HCT116 (cell line): ENCODE results near the gene LIN9. TPM values are rescaled to one million over a fixed set of nuclear protein-coding genes. Genes with fewer than 3 reads are reported as not detected.

Experiments
- ATAC-seq: fragments of 200-7000 bp; cut with Tn5 transposase; 2 replicates; pipeline ENCODE4 v1.9.1; 2020; ENCODE audit warnings: mild to moderate bottlenecking, moderate library complexity
- BruUV-seq: library from RNA; stranded (reverse); fragments of 400-500 nt; replicated peaks from 2 replicates; lab custom pipeline; 2021; lab: Mats Ljungman, UMichigan
- CTCF ChIA-PET: fragments of 300-600 bp; sonication (Branson Sonifier 250); formaldehyde crosslinking; loops from one replicate; lab custom pipeline; 2021; ENCODE audit warnings: antibody characterized with exemption; lab: Charles Lee
- POLR2A ChIA-PET: fragments of 300-600, 350-600 bp; sonication (Branson Sonifier 250); formaldehyde crosslinking; loops from one replicate; lab custom pipeline; 2021; ENCODE audit warnings: antibody characterized with exemption; lab: Charles Lee
- RAD21 ChIA-PET, 2 experiments: fragments of 300-600 bp; sonication (Branson Sonifier 250); formaldehyde crosslinking; loops; one replicate each; lab custom pipeline; 2023; ENCODE audit warnings: low total read pairs in 2 of 2; ENCODE audit not compliant: uncharacterized antibody in 2 of 2, unreplicated experiment in 2 of 2, low non-redundant PET in 1 of 2; lab: Charles Lee
- DNase-seq: peaks from one replicate; pipeline ENCODE4 v3.0.0-alpha.2; 2010; ENCODE audit warnings: low read depth, low spot score
- H2AFZ ChIP-seq: fragments of 200-600 bp; shearing (Covaris generic), sonication (generic); 2 replicates; pipeline ENCODE4 v1.6.1; 2017; ENCODE audit warnings: low read depth, mixed run types, mixed read lengths, antibody characterized with exemption, low read length; ENCODE audit not compliant: poor library complexity, severe bottlenecking
- H3K27ac ChIP-seq: 2 replicates; pipeline ENCODE4 v1.5.1; 2012; ENCODE audit warnings: low read depth, low read length
- H3K27me3 ChIP-seq: fragments of 200-600 bp; sonication (generic); 2 replicates; pipeline ENCODE4 v1.6.1; 2016; ENCODE audit warnings: mixed run types, low read length, mixed read lengths; ENCODE audit not compliant: insufficient read depth
- H3K36me3 ChIP-seq, 2 experiments: fragments of 200-500 bp in 1 of 2; fragments of 200-600 bp in 1 of 2; sonication (Bioruptor generic) in 1 of 2; sonication (generic) in 1 of 2; 2 replicates each; pipeline versions ENCODE4 v1.5.1 to v1.6.1; 2014 to 2016; ENCODE audit warnings: low read length in 2 of 2, inconsistent platforms in 1 of 2, mixed read lengths in 1 of 2, mixed run types in 1 of 2; ENCODE audit not compliant: insufficient read depth in 2 of 2, control insufficient read depth in 1 of 2
- H3K4me1 ChIP-seq, 2 experiments: fragments of 200-600 bp in 1 of 2; sonication (generic) in 1 of 2; 2 replicates each; pipeline versions ENCODE4 v1.5.1 to v1.6.1; 2012 to 2017; ENCODE audit warnings: low read length in 2 of 2, inconsistent platforms in 1 of 2, mild to moderate bottlenecking in 1 of 2, mixed read lengths in 1 of 2, mixed run types in 1 of 2, moderate library complexity in 1 of 2; ENCODE audit not compliant: insufficient read depth in 2 of 2, control insufficient read depth in 1 of 2
- H3K4me2 ChIP-seq: fragments of 200-600 bp; sonication (generic); 2 replicates; pipeline ENCODE4 v1.6.1; 2017; ENCODE audit warnings: mixed run types, low read length, mixed read lengths
- H3K4me3 ChIP-seq, 2 experiments: fragments of 200-600 bp in 1 of 2; sonication (generic) in 1 of 2; replicated peaks in 1 of 2; 2 replicates each; pipeline ENCODE4 v1.5.1; 2011 to 2016; ENCODE audit warnings: low read length in 2 of 2, control low read depth in 1 of 2, low read depth in 1 of 2, mild to moderate bottlenecking in 1 of 2, mixed read lengths in 1 of 2, mixed run types in 1 of 2
- H3K79me2 ChIP-seq: fragments of 200-600 bp; sonication (generic); 2 replicates; pipeline ENCODE4 v1.6.1; 2017; ENCODE audit warnings: mild to moderate bottlenecking, mixed run types, low read length, moderate library complexity, mixed read lengths; ENCODE audit not compliant: insufficient read depth
- H3K9ac ChIP-seq: fragments of 200-600 bp; sonication (generic); 2 replicates; pipeline ENCODE4 v1.6.1; 2016; ENCODE audit warnings: low read length, mixed read lengths
- H3K9me2 ChIP-seq: fragments of 200-600 bp; sonication (generic), shearing (Covaris generic); 2 replicates; pipeline ENCODE4 v1.6.1; 2017; ENCODE audit warnings: mixed run types, mild to moderate bottlenecking, moderate library complexity; ENCODE audit not compliant: insufficient read depth
- H3K9me3 ChIP-seq, 2 experiments: fragments of 200-500 bp in 1 of 2; fragments of 200-600 bp in 1 of 2; sonication (Bioruptor generic) in 1 of 2; sonication (generic) in 1 of 2; 2 replicates each; pipeline ENCODE4 v1.6.1; 2014 to 2017; ENCODE audit warnings: low read length in 2 of 2, mixed read lengths in 2 of 2, inconsistent platforms in 1 of 2, low read depth in 1 of 2, mild to moderate bottlenecking in 1 of 2, mixed run types in 1 of 2, moderate library complexity in 1 of 2; ENCODE audit not compliant: control insufficient read depth in 1 of 2, insufficient read depth in 1 of 2
- H4K20me1 ChIP-seq: fragments of 200-600 bp; sonication (generic), shearing (Covaris generic); 2 replicates; pipeline ENCODE4 v1.6.1; 2017; ENCODE audit warnings: mixed run types, mild to moderate bottlenecking, moderate library complexity; ENCODE audit not compliant: insufficient read depth
- CBX3 ChIP-seq: IDR thresholded peaks from 2 replicates; pipeline ENCODE4 v1.6.1; 2012; ENCODE audit warnings: low read depth
- CEBPB ChIP-seq: IDR thresholded peaks from 2 replicates; pipeline ENCODE4 v1.6.1; 2012; ENCODE audit warnings: low read depth
- EGR1 ChIP-seq: IDR thresholded peaks from 2 replicates; pipeline ENCODE4 v1.6.1; 2012; ENCODE audit warnings: low read depth
- ELF1 ChIP-seq: IDR thresholded peaks from 2 replicates; pipeline ENCODE4 v1.6.1; 2012; ENCODE audit warnings: low read depth, borderline replicate concordance
- EZH2 ChIP-seq: fragments of 200-600 bp; sonication (generic); IDR thresholded peaks from 2 replicates; pipeline ENCODE4 v1.6.1; 2017; ENCODE audit warnings: antibody characterized with exemption, mixed run types
- RAD21 ChIP-seq: IDR thresholded peaks from 2 replicates; pipeline ENCODE4 v1.6.1; 2012; ENCODE audit warnings: low read depth, mild to moderate bottlenecking
- SIN3A ChIP-seq: IDR thresholded peaks from 2 replicates; pipeline ENCODE4 v1.6.1; 2012; ENCODE audit warnings: low read depth
- SP1 ChIP-seq: IDR thresholded peaks from 2 replicates; pipeline ENCODE4 v1.6.1; 2012; ENCODE audit warnings: low read depth
- SRF ChIP-seq: IDR thresholded peaks from 2 replicates; pipeline ENCODE4 v1.6.1; 2012; ENCODE audit warnings: low read depth
- TCF7L2 ChIP-seq: IDR thresholded peaks from 2 replicates; pipeline ENCODE4 v1.7.0; 2011; ENCODE audit warnings: borderline replicate concordance, inconsistent platforms; ENCODE audit not compliant: insufficient read depth, insufficient read length; ENCODE audit errors: extremely low read depth
- YY1 ChIP-seq: IDR thresholded peaks from 2 replicates; pipeline ENCODE4 v1.6.1; 2011; ENCODE audit warnings: low read length, low read depth, moderate library complexity, mild to moderate bottlenecking; ENCODE audit not compliant: insufficient replicate concordance; ENCODE audit errors: extremely low read depth
- ZNF274 ChIP-seq: fragments of 200-500 bp; sonication (Bioruptor generic); IDR thresholded peaks from 2 replicates; pipeline ENCODE4 v1.6.1; 2014; ENCODE audit warnings: mild to moderate bottlenecking, low read depth, low read length, inconsistent platforms
- intact Hi-C: fragments of 100-400 bp; cut with micrococcal nuclease; formaldehyde crosslinking; loops from 2 replicates; pipeline ENCODE4 v1.10.0; 2022
- total RNA-seq: library from RNA; stranded (reverse); gene quantifications from one replicate; pipeline ENCODE4 v1.2.1, GENCODE V29; 2021; ENCODE audit not compliant: unreplicated experiment
- TF ChIP-seq, protein P1 (sequence below): IDR thresholded peaks from 2 replicates; pipeline ENCODE4 v1.6.1; 2012; ENCODE audit warnings: low read depth
- TF ChIP-seq, protein P2 (sequence below): IDR thresholded peaks from 2 replicates; pipeline ENCODE4 v1.6.1; 2012
- TF ChIP-seq, protein P3 (sequence below): IDR thresholded peaks from 2 replicates; pipeline ENCODE4 v1.6.1; 2012
- TF ChIP-seq, protein P4 (sequence below): IDR thresholded peaks from 2 replicates; pipeline ENCODE4 v1.6.1; 2011; ENCODE audit warnings: mild to moderate bottlenecking, low read length, moderate library complexity; ENCODE audit not compliant: insufficient replicate concordance; ENCODE audit errors: extremely low read depth

LIN9 gene
- total RNA-seq, 1 experiment from 2014 or later = 9.3 TPM

DNA sequence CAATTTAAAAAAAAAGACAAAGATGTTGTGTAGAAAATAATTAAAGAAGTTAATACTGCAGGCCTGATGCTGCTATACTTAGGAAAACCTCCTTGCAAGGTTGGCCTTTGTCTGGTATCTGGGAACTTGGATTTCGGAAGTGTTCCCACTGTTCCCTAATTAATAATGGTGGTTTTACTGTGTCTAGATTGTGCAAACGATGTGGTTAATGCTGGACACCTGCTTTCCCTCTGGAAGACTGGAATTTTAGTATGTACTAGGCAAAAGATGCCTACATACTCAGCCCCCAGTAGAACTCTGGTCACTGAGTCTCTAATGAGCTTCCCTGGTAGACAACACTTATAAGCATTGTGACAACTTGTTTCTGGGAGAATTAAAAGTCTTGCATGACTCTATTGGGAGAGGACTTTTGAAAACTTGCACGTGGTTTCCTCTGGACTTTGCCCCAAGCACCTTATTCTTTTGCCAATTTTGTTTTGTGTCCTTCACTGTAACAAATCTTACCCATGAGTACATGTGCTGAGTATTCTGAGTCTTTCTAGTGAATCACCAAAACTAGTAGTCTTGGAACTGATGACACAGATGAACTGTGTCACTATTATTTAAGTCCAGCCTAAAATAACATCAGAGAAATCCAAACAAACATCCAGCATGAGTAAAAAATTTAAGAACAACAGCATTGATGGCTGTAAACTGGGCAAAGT, 40.4 kb downstream of the LIN9 start:
- Histone ChIP-seq H3K79me2 (no peaks in the 10 kb centered on the region), H3K27me3 (no peaks in the 10 kb centered on the region), H3K4me1 (no peaks in the 10 kb centered on the region), H3K36me3 (0 out of 4 replicates have a peak, but pooled peaks cover 1 to 3% of the 10 kb centered on the region in 2 experiments), H3K9me3 (no peaks in the 10 kb centered on the region), H3K9ac (no peak overlapping the region), H3K27ac (no peak overlapping the region), H2AFZ (no peak overlapping the region), H4K20me1 (no peaks in the 10 kb centered on the region), H3K4me2 (no peak overlapping the region), H3K4me3 (no peak overlapping the region), H3K9me2 (no peaks in the 10 kb centered on the region)
- no peak for TF ChIP-seq SIN3A
- TF ChIP-seq, protein P1, sequence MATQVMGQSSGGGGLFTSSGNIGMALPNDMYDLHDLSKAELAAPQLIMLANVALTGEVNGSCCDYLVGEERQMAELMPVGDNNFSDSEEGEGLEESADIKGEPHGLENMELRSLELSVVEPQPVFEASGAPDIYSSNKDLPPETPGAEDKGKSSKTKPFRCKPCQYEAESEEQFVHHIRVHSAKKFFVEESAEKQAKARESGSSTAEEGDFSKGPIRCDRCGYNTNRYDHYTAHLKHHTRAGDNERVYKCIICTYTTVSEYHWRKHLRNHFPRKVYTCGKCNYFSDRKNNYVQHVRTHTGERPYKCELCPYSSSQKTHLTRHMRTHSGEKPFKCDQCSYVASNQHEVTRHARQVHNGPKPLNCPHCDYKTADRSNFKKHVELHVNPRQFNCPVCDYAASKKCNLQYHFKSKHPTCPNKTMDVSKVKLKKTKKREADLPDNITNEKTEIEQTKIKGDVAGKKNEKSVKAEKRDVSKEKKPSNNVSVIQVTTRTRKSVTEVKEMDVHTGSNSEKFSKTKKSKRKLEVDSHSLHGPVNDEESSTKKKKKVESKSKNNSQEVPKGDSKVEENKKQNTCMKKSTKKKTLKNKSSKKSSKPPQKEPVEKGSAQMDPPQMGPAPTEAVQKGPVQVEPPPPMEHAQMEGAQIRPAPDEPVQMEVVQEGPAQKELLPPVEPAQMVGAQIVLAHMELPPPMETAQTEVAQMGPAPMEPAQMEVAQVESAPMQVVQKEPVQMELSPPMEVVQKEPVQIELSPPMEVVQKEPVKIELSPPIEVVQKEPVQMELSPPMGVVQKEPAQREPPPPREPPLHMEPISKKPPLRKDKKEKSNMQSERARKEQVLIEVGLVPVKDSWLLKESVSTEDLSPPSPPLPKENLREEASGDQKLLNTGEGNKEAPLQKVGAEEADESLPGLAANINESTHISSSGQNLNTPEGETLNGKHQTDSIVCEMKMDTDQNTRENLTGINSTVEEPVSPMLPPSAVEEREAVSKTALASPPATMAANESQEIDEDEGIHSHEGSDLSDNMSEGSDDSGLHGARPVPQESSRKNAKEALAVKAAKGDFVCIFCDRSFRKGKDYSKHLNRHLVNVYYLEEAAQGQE = no peak
- no peak for TF ChIP-seq EGR1
- TF ChIP-seq, protein P2, sequence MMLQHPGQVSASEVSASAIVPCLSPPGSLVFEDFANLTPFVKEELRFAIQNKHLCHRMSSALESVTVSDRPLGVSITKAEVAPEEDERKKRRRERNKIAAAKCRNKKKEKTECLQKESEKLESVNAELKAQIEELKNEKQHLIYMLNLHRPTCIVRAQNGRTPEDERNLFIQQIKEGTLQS = no peak
- no peak for TF ChIP-seq YY1
- no peak for TF ChIP-seq ZNF274
- TF ChIP-seq SP1 = no peak
- no peak for TF ChIP-seq SRF
- TF ChIP-seq EZH2 = no peak
- TF ChIP-seq ELF1 = no peak
- TF ChIP-seq, protein P3, sequence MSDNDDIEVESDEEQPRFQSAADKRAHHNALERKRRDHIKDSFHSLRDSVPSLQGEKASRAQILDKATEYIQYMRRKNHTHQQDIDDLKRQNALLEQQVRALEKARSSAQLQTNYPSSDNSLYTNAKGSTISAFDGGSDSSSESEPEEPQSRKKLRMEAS = no peak
- no peak for TF ChIP-seq TCF7L2
- TF ChIP-seq CBX3 = no peak
- TF ChIP-seq, protein P4, sequence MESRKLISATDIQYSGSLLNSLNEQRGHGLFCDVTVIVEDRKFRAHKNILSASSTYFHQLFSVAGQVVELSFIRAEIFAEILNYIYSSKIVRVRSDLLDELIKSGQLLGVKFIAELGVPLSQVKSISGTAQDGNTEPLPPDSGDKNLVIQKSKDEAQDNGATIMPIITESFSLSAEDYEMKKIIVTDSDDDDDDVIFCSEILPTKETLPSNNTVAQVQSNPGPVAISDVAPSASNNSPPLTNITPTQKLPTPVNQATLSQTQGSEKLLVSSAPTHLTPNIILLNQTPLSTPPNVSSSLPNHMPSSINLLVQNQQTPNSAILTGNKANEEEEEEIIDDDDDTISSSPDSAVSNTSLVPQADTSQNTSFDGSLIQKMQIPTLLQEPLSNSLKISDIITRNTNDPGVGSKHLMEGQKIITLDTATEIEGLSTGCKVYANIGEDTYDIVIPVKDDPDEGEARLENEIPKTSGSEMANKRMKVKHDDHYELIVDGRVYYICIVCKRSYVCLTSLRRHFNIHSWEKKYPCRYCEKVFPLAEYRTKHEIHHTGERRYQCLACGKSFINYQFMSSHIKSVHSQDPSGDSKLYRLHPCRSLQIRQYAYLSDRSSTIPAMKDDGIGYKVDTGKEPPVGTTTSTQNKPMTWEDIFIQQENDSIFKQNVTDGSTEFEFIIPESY = no peak
- no peak for TF ChIP-seq CEBPB
- TF ChIP-seq RAD21 = no peak
- ATAC-seq = no peak
- ChIA-PET POLR2A (no interaction called here), RAD21 (no interaction called here), CTCF (no interaction called here)
- intact Hi-C loops = no loop called here
- DNase-seq = no peak
- BruUV-seq = no TSS peak
